ENCODE results near the gene SH3YL1. TPM values are rescaled to one million over a fixed set of nuclear protein-coding genes. Genes with fewer than 3 reads are reported as not detected.

SH3YL1 gene
- total RNA-seq, 2 donors from 2014 or later, result 31.6 to 37.8 TPM

DNA sequence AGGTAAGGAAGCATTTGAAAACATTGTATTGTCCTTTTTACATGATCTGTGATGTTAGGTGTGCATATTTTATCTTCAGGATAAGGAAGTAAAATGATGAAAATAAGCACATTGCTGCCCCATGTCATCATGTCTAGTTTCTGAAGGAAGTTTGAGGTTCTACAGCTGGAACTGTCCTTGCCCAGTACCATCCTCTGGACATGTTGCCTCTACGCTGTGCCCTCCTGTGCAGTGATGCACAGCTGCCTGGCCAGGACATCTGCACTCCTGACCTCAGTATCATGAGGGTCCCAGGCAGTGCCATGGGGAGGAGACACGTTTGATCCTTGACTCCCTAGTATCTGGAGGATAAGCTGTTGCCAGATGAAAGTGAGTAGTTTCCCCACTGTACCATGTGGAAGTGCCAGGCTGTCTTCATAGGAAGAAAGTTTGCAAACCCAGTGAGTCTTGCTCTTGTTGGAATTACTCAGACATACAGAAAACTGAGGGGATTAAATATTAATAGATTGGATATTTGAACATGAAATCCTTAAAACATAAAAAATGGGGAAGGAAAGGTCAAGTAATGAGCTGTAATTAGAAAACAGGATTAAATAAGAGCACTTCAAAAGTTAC, 14.6 kb upstream of the SH3YL1 start:
- Mint-ChIP-seq H3K27me3 (ENCODE audit: low read depth) (no peaks in the 10 kb centered on the region), H3K9me3 (no peaks in the 10 kb centered on the region), H3K36me3 (ENCODE audit: insufficient read depth in 2 of 2) (peaks cover 3 to 13% of the 10 kb centered on the region in 2 donors), H3K27ac (peak overlapping the region; percentile 42), H3K4me1 (ENCODE audit: low read depth) (no peaks in the 10 kb centered on the region), H3K4me3 (no peak overlapping the region)
- ATAC-seq (replicated peaks in 1 of 2) (no peak), DNase-seq (no peak)

GRCh38 chr2:275466-275865, 11.6 kb upstream of the SH3YL1 start:
- H3K27ac Mint-ChIP-seq, result no peak overlapping the region
- H3K9me3 Mint-ChIP-seq, result no peaks in the 10 kb centered on the region
- H3K4me3 Mint-ChIP-seq, result no peak overlapping the region
- no peaks in the 10 kb centered on the region for H3K27me3 Mint-ChIP-seq (ENCODE audit: low read depth)
- no peak for DNase-seq
- H3K4me1 Mint-ChIP-seq (ENCODE audit: low read depth), result peaks cover 11% of the 10 kb centered on the region
- no peak for ATAC-seq (replicated peaks in 1 of 2)
- peaks cover 3 to 21% of the 10 kb centered on the region in 2 donors for H3K36me3 Mint-ChIP-seq (ENCODE audit: insufficient read depth in 2 of 2)

DNA sequence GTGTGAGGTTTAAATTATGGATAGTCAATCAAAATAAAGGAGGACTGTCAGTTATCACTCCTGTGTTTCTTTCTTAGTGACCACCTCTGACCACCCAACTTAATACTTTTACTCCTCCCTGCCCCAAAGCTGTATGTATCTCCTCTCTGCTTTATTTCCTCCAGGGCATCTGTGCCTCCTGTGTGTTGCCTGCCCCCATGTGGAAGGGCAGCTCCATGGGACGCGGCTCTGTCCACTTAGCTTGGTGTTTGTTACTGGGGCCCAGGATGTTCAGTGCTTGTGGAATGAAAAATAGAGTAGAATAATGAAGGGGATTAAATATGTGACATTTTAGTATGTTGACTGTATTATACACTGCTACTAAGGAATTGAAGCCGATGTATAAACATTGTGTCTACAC, 10.7 kb upstream of the SH3YL1 start:
- Mint-ChIP-seq H3K27me3 (ENCODE audit: low read depth) (no peaks in the 10 kb centered on the region), H3K36me3 (ENCODE audit: insufficient read depth in 2 of 2) (peaks cover 3 to 22% of the 10 kb centered on the region in 2 donors), H3K27ac (no peak overlapping the region), H3K4me1 (ENCODE audit: low read depth) (peaks cover 21% of the 10 kb centered on the region), H3K9me3 (no peaks in the 10 kb centered on the region), H3K4me3 (no peak overlapping the region)
- DNase-seq (no peak), ATAC-seq (replicated peaks in 1 of 2) (no peak)

- no peaks in the 10 kb centered on the region for H3K27me3 Mint-ChIP-seq (ENCODE audit: low read depth)
- ATAC-seq (replicated peaks in 1 of 2), result no peak
- no peak overlapping the region for H3K4me3 Mint-ChIP-seq
- no peak overlapping the region for H3K27ac Mint-ChIP-seq
- DNase-seq, result no peak
- H3K9me3 Mint-ChIP-seq, result no peaks in the 10 kb centered on the region
- H3K36me3 Mint-ChIP-seq (ENCODE audit: insufficient read depth in 2 of 2), result peaks cover 3 to 19% of the 10 kb centered on the region in 2 donors
- peaks cover 32% of the 10 kb centered on the region for H3K4me1 Mint-ChIP-seq (ENCODE audit: low read depth)
Measured at GRCh38 chr2:273333-273732, 9.5 kb upstream of the SH3YL1 start.

- peaks cover 3 to 15% of the 10 kb centered on the region in 2 donors for H3K36me3 Mint-ChIP-seq (ENCODE audit: insufficient read depth in 2 of 2)
- ATAC-seq (replicated peaks in 1 of 2) (no peak), DNase-seq (no peak)
- no peak overlapping the region for H3K4me3 Mint-ChIP-seq
- no peak overlapping the region for H3K27ac Mint-ChIP-seq
- peaks cover 43% of the 10 kb centered on the region for H3K4me1 Mint-ChIP-seq (ENCODE audit: low read depth)
- no peaks in the 10 kb centered on the region for H3K9me3 Mint-ChIP-seq
- no peaks in the 10 kb centered on the region for H3K27me3 Mint-ChIP-seq (ENCODE audit: low read depth)
Measured at GRCh38 chr2:271917-272316, 8.1 kb upstream of the SH3YL1 start.

GRCh38 chr2:270861-271260, 7.0 kb upstream of the SH3YL1 start:
- no peak for ATAC-seq (replicated peaks in 1 of 2)

DNA sequence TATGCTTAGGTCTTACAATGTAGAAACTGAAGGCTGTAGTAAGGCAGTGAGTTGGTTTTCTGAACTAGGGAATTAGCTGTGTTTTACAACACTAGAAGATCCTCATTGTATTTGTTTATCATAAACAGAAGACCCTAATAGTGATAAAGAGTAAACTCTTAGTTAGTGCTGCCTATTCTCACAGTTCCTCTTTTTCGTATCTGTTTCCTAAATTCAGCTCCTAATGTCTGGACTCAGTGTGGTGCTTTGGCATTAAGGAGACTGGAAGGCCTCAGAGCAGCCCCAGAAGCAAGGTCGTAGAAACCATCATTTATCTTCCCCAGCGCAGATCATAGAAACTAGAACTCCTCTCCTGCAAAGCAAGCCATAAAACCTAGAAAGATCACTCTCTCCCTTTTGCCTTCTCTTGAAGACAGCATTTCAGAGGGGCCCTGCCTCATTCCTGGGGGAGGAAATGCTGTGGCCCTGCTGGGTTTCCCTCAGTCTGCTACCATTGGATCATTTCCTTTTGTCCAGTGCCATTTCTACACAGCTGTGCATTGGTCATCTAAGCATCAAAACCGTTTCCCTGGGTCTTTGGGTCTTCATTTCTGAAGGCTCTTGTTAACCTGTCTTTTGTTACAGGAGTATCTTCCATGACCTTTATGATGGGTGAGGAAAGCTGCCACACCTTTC, 5.7 kb upstream of the SH3YL1 start:
- ATAC-seq (replicated peaks in 1 of 2) (no peak), DNase-seq (no peak)
- Mint-ChIP-seq H3K27ac (peak overlapping the region; percentile 89), H3K4me1 (ENCODE audit: low read depth) (peaks cover 58% of the 10 kb centered on the region), H3K36me3 (ENCODE audit: insufficient read depth in 2 of 2) (peaks cover 6 to 16% of the 10 kb centered on the region in 2 donors), H3K9me3 (no peaks in the 10 kb centered on the region), H3K4me3 (no peak overlapping the region), H3K27me3 (ENCODE audit: low read depth) (no peaks in the 10 kb centered on the region)

More at GRCh38 chr2:270861-271260, 7.0 kb upstream of the SH3YL1 start:
- no peaks in the 10 kb centered on the region for H3K9me3 Mint-ChIP-seq
- H3K27ac Mint-ChIP-seq, result peak overlapping the region; percentile 77
- H3K4me3 Mint-ChIP-seq, result no peak overlapping the region
- peaks cover 54% of the 10 kb centered on the region for H3K4me1 Mint-ChIP-seq (ENCODE audit: low read depth)
- H3K36me3 Mint-ChIP-seq (ENCODE audit: insufficient read depth in 2 of 2), result peaks cover 4 to 17% of the 10 kb centered on the region in 2 donors
- H3K27me3 Mint-ChIP-seq (ENCODE audit: low read depth), result no peaks in the 10 kb centered on the region
- no peak for DNase-seq

- ATAC-seq (replicated peaks in 1 of 2) (no peak), DNase-seq (no peak)
- Mint-ChIP-seq H3K9me3 (no peaks in the 10 kb centered on the region), H3K36me3 (ENCODE audit: insufficient read depth in 2 of 2) (peaks cover 6 to 16% of the 10 kb centered on the region in 2 donors), H3K27ac (peak overlapping the region; percentile 20), H3K27me3 (ENCODE audit: low read depth) (no peaks in the 10 kb centered on the region), H3K4me3 (peak overlapping the region in 1 of 2 donors; percentile 52), H3K4me1 (ENCODE audit: low read depth) (peaks cover 58% of the 10 kb centered on the region)
Measured at GRCh38 chr2:268323-268722, 4.5 kb upstream of the SH3YL1 start.

DNA sequence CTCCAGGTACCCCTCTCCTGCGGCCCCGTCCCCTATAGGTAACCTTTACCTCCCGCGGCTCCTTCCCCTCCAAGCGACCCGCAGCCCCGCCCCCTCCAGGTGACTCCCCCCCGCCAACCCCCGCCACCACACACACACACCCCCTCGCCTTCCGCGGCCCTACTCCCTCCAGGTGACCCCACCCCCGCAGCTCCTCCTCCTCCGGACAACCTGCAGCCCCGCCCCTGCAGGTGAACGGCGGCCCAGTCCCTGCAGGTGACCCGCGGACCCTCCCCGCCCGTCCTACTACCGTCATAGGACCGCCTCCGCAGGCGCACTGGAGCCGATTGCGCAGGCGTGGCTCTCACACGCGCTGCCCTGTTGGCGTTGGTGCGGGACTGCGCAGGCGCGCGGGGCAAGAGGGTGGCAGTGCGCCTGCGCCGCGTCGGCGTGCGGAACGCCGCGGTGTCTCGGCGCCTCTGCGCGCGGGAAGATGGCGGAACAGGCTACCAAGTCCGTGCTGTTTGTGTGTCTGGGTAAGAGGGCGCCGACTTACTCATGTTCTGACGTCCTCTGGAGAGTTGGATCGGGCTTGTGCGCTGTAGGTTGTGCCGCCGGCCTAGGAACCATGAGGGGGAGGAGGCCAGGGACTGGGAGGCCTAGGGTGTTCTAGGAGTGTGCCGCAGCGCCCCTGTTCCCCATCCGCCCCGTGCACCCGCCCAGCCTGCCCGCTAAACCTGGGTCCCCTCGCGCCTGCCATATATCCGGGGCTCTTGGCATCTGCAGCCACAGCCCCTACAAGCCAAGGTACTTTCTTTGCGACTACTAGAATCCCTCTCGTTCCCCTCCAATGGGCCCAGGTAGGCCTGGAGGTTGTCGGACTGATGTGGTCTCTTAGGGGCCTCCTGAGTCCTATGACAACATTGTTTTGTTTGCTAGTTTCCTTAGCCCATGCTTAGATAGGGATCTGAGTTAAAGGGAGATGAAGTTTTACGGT, 949 bp upstream of the SH3YL1 start, which contains the start of gene ACP1:
Gene ACP1 (plus strand): TSS at position 455 of the 976 bp plus-strand sequence. CDS start 18 bp downstream, at position 473.
- Mint-ChIP-seq H3K4me3 (peak within 1 kb of the TSS; percentile 90 to 93), H3K9me3 (no peaks in the 10 kb centered on the region), H3K27ac (peak within 1 kb of the TSS; percentile 93), H3K27me3 (ENCODE audit: low read depth) (no peaks in the 10 kb centered on the region), H3K36me3 (ENCODE audit: insufficient read depth in 2 of 2) (peaks cover 4 to 11% of the 10 kb centered on the region in 2 donors), H3K4me1 (ENCODE audit: low read depth) (peaks cover 40% of the 10 kb centered on the region)
- ATAC-seq (replicated peaks in 1 of 2) (peak; percentile 89), DNase-seq (peak; percentile 94 to 95)

GRCh38 chr2:263022-263738, 652 bp downstream of the SH3YL1 start:
- peaks cover 13 to 19% of the 10 kb centered on the region in 2 donors for H3K36me3 Mint-ChIP-seq (ENCODE audit: insufficient read depth in 2 of 2)

DNA sequence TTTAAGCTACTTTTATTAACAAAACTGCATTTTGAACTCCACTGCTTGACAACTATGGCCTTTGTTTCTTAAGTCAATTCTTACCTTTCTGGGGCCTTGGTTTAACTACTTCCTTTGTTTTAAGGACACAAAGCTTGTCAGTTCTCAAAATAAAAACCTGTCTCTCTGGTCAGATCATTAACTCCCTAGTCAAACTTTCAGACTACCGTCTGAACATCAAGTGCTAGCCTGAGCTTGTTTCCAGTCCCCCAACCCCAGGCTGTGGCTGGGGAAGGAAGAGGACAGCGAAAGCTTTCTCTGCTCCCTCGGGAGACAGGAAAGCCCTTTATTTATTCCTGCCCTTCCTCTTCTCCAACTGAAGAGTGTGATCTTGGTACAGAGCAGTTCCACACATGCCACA, 1.7 kb downstream of the SH3YL1 start:
- peaks cover 13 to 23% of the 10 kb centered on the region in 2 donors for H3K36me3 Mint-ChIP-seq (ENCODE audit: insufficient read depth in 2 of 2)
- no peak overlapping the region for H3K4me3 Mint-ChIP-seq
- H3K27ac Mint-ChIP-seq, result no peak overlapping the region
- H3K4me1 Mint-ChIP-seq (ENCODE audit: low read depth), result peaks cover 17% of the 10 kb centered on the region
- DNase-seq, result no peak
- no peaks in the 10 kb centered on the region for H3K27me3 Mint-ChIP-seq (ENCODE audit: low read depth)
- H3K9me3 Mint-ChIP-seq, result peaks cover 0 to 10% of the 10 kb centered on the region in 2 donors
- ATAC-seq (replicated peaks in 1 of 2), result no peak

More at GRCh38 chr2:263022-263738, 652 bp downstream of the SH3YL1 start:
- Mint-ChIP-seq H3K27me3 (ENCODE audit: low read depth) (no peaks in the 10 kb centered on the region), H3K9me3 (peaks cover 0 to 9% of the 10 kb centered on the region in 2 donors), H3K4me1 (ENCODE audit: low read depth) (peaks cover 25% of the 10 kb centered on the region), H3K4me3 (peak overlapping the region; percentile 82 to 90), H3K27ac (peak overlapping the region; percentile 61)
- DNase-seq, result no peak
- ATAC-seq (replicated peaks in 1 of 2), result no peak

DNA sequence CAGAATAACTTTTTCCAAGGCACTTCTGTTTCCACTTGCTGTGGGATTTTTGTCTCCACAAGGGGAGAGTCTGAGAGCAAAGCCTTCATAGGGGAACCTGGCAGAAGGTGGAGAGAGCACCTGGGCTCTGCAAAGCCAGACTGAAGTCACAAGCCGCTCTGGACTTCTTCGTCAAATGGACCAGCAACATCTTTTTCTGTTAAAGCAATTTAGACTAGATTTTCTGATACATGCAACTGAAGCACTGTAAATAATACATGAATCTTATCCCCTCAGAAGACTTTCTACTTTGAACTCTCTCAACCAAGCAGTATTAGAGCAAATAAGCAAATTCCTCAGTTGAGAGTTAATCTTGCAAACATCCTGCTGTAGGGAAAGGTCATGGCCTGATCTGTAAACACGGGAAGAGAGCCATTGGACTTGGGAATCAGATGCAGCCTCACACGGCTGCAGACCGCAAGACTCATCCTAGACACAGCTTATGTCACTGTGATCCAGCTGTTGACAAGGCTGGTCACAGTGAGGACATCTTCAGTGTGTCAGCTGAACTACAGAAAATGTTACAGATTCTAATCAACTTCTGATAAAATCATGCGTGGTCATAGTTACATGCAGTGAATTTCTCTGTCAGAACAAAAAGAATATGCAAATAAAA, 3.2 kb downstream of the SH3YL1 start:
- ATAC-seq (replicated peaks in 1 of 2), result no peak
- H3K4me3 Mint-ChIP-seq, result no peak overlapping the region
- peaks cover 11 to 19% of the 10 kb centered on the region in 2 donors for H3K36me3 Mint-ChIP-seq (ENCODE audit: insufficient read depth in 2 of 2)
- H3K27ac Mint-ChIP-seq, result no peak overlapping the region
- H3K27me3 Mint-ChIP-seq (ENCODE audit: low read depth), result no peaks in the 10 kb centered on the region
- peaks cover 2% of the 10 kb centered on the region for H3K4me1 Mint-ChIP-seq (ENCODE audit: low read depth)
- DNase-seq, result no peak
- peaks cover 0 to 10% of the 10 kb centered on the region in 2 donors for H3K9me3 Mint-ChIP-seq
